Mucosa of rectum (tissue), 2 donors: ENCODE results near the gene CYP26B1.

ENCODE experiments used
- H3K27ac ChIP-seq, 2 donors: one replicate each; pipeline ENCODE4 v1.7.0; 2013; ENCODE audit warnings: inconsistent platforms in 2 of 2, low read depth in 2 of 2, low read length in 2 of 2
- H3K27me3 ChIP-seq, 2 donors: one replicate each; pipeline ENCODE4 v1.7.0; 2013; ENCODE audit warnings: low read length in 2 of 2; ENCODE audit not compliant: control insufficient read depth in 2 of 2, insufficient read depth in 2 of 2
- H3K36me3 ChIP-seq, 2 donors: one replicate each; pipeline ENCODE4 v1.7.0; 2013; ENCODE audit warnings: low read length in 2 of 2; ENCODE audit not compliant: control insufficient read depth in 2 of 2, insufficient read depth in 2 of 2
- H3K4me1 ChIP-seq, 2 donors: one replicate each; pipeline ENCODE4 v1.7.0; 2013; ENCODE audit warnings: low read length in 2 of 2, mild to moderate bottlenecking in 1 of 2; ENCODE audit not compliant: control insufficient read depth in 2 of 2, insufficient read depth in 2 of 2
- H3K4me3 ChIP-seq, 2 donors: one replicate each; pipeline ENCODE4 v1.7.0; 2013; ENCODE audit warnings: low read length in 2 of 2
- H3K9ac ChIP-seq, 2 donors: one replicate each; pipeline ENCODE4 v1.7.0; 2013; ENCODE audit warnings: low read length in 2 of 2, low read depth in 1 of 2, mild to moderate bottlenecking in 1 of 2
- H3K9me3 ChIP-seq, 2 donors: one replicate each; pipeline ENCODE4 v1.7.0; 2013; ENCODE audit warnings: low read length in 2 of 2; ENCODE audit not compliant: control insufficient read depth in 2 of 2
- donor health status: healthy.
- donor health status: Normal muscosa, but diverticular disease.

The CYP26B1 gene

GRCh38 chr2:72117718-72118117, 29.9 kb downstream of the CYP26B1 start:
- Histone ChIP-seq H3K9me3 (no peaks in the 10 kb centered on the region), H3K36me3 (no peaks in the 10 kb centered on the region), H3K27ac (no peak overlapping the region), H3K27me3 (peaks cover under 1 to 3% of the 10 kb centered on the region in 2 donors), H3K4me3 (no peak overlapping the region), H3K4me1 (no peaks in the 10 kb centered on the region), H3K9ac (no peak overlapping the region)

GRCh38 chr2:72117029-72117428, 30.6 kb downstream of the CYP26B1 start:
- Histone ChIP-seq H3K27ac (no peak overlapping the region), H3K9ac (no peak overlapping the region), H3K4me1 (no peaks in the 10 kb centered on the region), H3K27me3 (peaks cover 0 to 3% of the 10 kb centered on the region in 2 donors), H3K9me3 (no peaks in the 10 kb centered on the region), H3K4me3 (no peak overlapping the region), H3K36me3 (no peaks in the 10 kb centered on the region)

GRCh38 chr2:72116081-72116533, 31.6 kb downstream of the CYP26B1 start:
- no peaks in the 10 kb centered on the region for H3K9me3 ChIP-seq
- no peaks in the 10 kb centered on the region for H3K4me1 ChIP-seq
- no peak overlapping the region for H3K4me3 ChIP-seq
- no peaks in the 10 kb centered on the region for H3K36me3 ChIP-seq
- H3K9ac ChIP-seq, result no peak overlapping the region
- H3K27ac ChIP-seq, result no peak overlapping the region
- H3K27me3 ChIP-seq, result no peaks in the 10 kb centered on the region

GRCh38 chr2:72115110-72116080, 32.3 kb downstream of the CYP26B1 start:
- Histone ChIP-seq H3K4me3 (no peak overlapping the region), H3K9ac (no peak overlapping the region), H3K9me3 (no peaks in the 10 kb centered on the region), H3K27me3 (no peaks in the 10 kb centered on the region), H3K4me1 (no peaks in the 10 kb centered on the region), H3K36me3 (no peaks in the 10 kb centered on the region), H3K27ac (no peak overlapping the region)

- no peaks in the 10 kb centered on the region for H3K36me3 ChIP-seq
- H3K4me1 ChIP-seq, result no peaks in the 10 kb centered on the region
- H3K27me3 ChIP-seq, result no peaks in the 10 kb centered on the region
- H3K4me3 ChIP-seq, result no peak overlapping the region
- H3K9ac ChIP-seq, result no peak overlapping the region
- no peak overlapping the region for H3K27ac ChIP-seq
- no peaks in the 10 kb centered on the region for H3K9me3 ChIP-seq
These were observed 33.0 kb downstream of the CYP26B1 start for GRCh38 chr2:72114693-72115051.

- Histone ChIP-seq H3K9ac (no peak overlapping the region), H3K4me3 (no peak overlapping the region), H3K4me1 (no peaks in the 10 kb centered on the region), H3K9me3 (no peaks in the 10 kb centered on the region), H3K27me3 (no peaks in the 10 kb centered on the region), H3K36me3 (no peaks in the 10 kb centered on the region), H3K27ac (no peak overlapping the region)
These were observed 33.6 kb downstream of the CYP26B1 start for GRCh38 chr2:72113847-72114692.

GRCh38 chr2:72112981-72113846, 34.4 kb downstream of the CYP26B1 start:
- Histone ChIP-seq H3K4me3 (no peak overlapping the region), H3K9me3 (no peaks in the 10 kb centered on the region), H3K36me3 (no peaks in the 10 kb centered on the region), H3K27ac (no peak overlapping the region), H3K27me3 (no peaks in the 10 kb centered on the region), H3K9ac (no peak overlapping the region), H3K4me1 (no peaks in the 10 kb centered on the region)

GRCh38 chr2:72112401-72112800, 35.3 kb downstream of the CYP26B1 start:
- H3K9ac ChIP-seq, result no peak overlapping the region
- no peaks in the 10 kb centered on the region for H3K36me3 ChIP-seq
- H3K27me3 ChIP-seq, result no peaks in the 10 kb centered on the region
- H3K9me3 ChIP-seq, result no peaks in the 10 kb centered on the region
- H3K4me1 ChIP-seq, result no peaks in the 10 kb centered on the region
- H3K4me3 ChIP-seq, result no peak overlapping the region
- no peak overlapping the region for H3K27ac ChIP-seq

- Histone ChIP-seq H3K36me3 (no peaks in the 10 kb centered on the region), H3K27ac (no peak overlapping the region), H3K27me3 (no peaks in the 10 kb centered on the region), H3K4me1 (no peaks in the 10 kb centered on the region), H3K9me3 (no peaks in the 10 kb centered on the region), H3K9ac (no peak overlapping the region), H3K4me3 (no peak overlapping the region)
These were observed 36.6 kb downstream of the CYP26B1 start for GRCh38 chr2:72111061-72111460.
